GM10248 (cell line): ENCODE measurements around the gene PDE4A.
"Not testable (repeated sequence)": the region's sequence is repeated elsewhere in the genome, so short reads cannot be mapped to it uniquely, and the experiment has no call there.

Source experiments
- CTCF ChIA-PET: fragments of 300-600 bp; sonication (Branson Sonifier 250); formaldehyde crosslinking; extraction: SDS; loops from one replicate; lab custom pipeline; 2021; ENCODE audit warnings: antibody characterized with exemption; lab: Yijun Ruan, JAX
- POLR2A ChIA-PET: fragments of 350-650 bp; sonication (Branson Sonifier 250); formaldehyde crosslinking; extraction: SDS; loops from one replicate; lab custom pipeline; 2020; ENCODE audit warnings: antibody characterized with exemption; lab: Yijun Ruan, JAX
- DNase-seq: peaks from one replicate; pipeline ENCODE4 v3.0.0; 2012; ENCODE audit errors: extremely low spot score
- TF ChIP-seq, protein P1 (sequence below): IDR thresholded peaks from 2 replicates; pipeline ENCODE4 v1.5.1; 2012; ENCODE audit warnings: mild to moderate bottlenecking, low read depth; ENCODE audit errors: extremely low read depth, missing control alignments, control extremely low read depth

The PDE4A gene

DNA sequence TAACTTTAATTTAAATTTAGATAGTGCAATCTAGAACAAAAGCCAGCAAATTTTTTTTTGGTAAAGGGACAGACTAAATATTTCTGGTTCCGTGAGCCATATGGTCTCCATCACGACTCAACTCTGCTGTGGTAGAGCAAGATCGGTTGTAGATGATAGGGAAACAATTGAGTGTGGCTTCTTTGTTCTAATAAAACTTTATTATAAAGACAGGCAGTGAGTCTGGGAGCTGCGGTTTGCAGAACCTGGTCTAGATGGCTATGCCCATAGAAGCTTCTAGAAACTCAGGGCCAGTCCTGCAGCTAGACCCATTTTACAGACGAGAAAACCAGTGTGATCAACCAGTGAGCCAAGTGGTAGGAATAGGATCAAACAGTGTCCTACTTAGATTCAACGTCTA lies 28.2 kb upstream of the PDE4A start:
- no peak for DNase-seq
- TF ChIP-seq, protein P1, sequence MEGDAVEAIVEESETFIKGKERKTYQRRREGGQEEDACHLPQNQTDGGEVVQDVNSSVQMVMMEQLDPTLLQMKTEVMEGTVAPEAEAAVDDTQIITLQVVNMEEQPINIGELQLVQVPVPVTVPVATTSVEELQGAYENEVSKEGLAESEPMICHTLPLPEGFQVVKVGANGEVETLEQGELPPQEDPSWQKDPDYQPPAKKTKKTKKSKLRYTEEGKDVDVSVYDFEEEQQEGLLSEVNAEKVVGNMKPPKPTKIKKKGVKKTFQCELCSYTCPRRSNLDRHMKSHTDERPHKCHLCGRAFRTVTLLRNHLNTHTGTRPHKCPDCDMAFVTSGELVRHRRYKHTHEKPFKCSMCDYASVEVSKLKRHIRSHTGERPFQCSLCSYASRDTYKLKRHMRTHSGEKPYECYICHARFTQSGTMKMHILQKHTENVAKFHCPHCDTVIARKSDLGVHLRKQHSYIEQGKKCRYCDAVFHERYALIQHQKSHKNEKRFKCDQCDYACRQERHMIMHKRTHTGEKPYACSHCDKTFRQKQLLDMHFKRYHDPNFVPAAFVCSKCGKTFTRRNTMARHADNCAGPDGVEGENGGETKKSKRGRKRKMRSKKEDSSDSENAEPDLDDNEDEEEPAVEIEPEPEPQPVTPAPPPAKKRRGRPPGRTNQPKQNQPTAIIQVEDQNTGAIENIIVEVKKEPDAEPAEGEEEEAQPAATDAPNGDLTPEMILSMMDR = no peak
- CTCF ChIA-PET = interaction anchor here (0.6 to 29.5 kb wide), 12 partner anchors 9 to 467 kb away, joined by 3 to 979 read pairs (median 6); partner anchors contain the start of genes CDC37, ICAM1 and PDE4A
- POLR2A ChIA-PET = interaction anchor here (3.1 kb wide), 1 partner anchor 122 kb away, joined by 20 read pairs; the partner anchor contains the start of gene ICAM1

- DNase-seq = no peak
- ChIA-PET POLR2A (interaction anchor here (3.1 kb wide), 1 partner anchor 123 kb away, joined by 20 read pairs; the partner anchor contains the start of gene ICAM1), CTCF (interaction anchor here (1.1 to 29.5 kb wide), 6 partner anchors 8 to 463 kb away, joined by 3 to 979 read pairs (median 86); partner anchors contain the start of genes CDC37, ICAM1 and PDE4A)
These were observed 27.2 kb upstream of the PDE4A start for GRCh38 chr19:10393137-10393536.

GRCh38 chr19:10395003-10395402 lies 25.3 kb upstream of the PDE4A start:
- ChIA-PET CTCF (interaction anchor here (1.2 to 29.5 kb wide), 4 partner anchors 10 to 136 kb away, joined by 3 to 979 read pairs (median 82); partner anchors contain the start of gene PDE4A), POLR2A (no interaction called here)
- peak; percentile 5 for DNase-seq
- TF ChIP-seq, protein P1 = no peak

More at GRCh38 chr19:10393137-10393536, 27.2 kb upstream of the PDE4A start:
- TF ChIP-seq, protein P1 = no peak

DNA sequence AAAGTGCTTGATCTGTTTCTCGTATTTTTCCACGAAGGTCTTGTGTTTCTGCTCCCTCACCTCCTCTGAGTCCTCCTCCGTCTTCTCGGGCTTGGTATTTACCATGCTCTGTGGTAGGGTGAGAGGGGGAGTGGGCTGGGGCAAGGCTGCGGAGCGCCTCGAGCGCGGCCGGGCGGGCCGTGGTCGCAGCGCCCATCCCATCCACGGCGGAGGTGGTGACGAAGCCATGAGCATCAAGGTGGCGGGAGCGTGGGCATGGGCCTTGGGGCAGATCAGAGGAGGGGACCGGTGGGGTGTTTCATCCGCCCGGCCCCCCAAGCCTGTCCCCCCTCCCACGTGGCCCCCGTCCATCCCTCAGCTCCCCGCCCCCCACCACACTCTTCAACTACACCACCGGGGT lies 24.9 kb upstream of the PDE4A start:
- ChIA-PET POLR2A (no interaction called here), CTCF (interaction anchor here (1.2 to 29.5 kb wide), 4 partner anchors 9 to 136 kb away, joined by 3 to 979 read pairs (median 82); partner anchors contain the start of gene PDE4A)

DNA sequence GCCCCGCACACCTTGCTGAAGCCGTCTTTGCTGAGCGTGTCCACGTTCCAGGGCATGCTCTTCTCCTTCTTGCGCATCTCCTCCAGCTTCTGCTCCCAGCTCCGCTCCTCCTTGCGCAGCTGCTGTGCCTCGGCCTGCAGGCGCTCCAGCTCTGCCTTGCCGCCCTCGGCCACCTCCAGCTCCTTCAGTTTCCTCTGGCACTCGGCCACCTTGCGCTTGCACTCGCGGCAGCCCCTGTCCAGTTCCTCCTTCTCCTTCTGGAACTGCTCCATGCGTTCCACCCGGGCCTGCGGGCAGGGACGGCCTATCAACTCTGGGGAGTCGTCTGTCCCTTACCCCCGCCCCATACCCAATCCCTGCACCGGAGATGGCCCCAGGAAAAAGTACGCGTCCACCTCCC lies 24.4 kb upstream of the PDE4A start:
- CTCF ChIA-PET = interaction anchor here (1.8 to 29.5 kb wide), 3 partner anchors 9 to 137 kb away, joined by 7 to 979 read pairs (median 158); partner anchors contain the start of gene PDE4A
- TF ChIP-seq, protein P1 = no peak
- POLR2A ChIA-PET = no interaction called here
- no peak for DNase-seq

More for the DNA sequence above, 24.9 kb upstream of the PDE4A start:
- no peak for DNase-seq
- TF ChIP-seq, protein P1 = no peak

DNA sequence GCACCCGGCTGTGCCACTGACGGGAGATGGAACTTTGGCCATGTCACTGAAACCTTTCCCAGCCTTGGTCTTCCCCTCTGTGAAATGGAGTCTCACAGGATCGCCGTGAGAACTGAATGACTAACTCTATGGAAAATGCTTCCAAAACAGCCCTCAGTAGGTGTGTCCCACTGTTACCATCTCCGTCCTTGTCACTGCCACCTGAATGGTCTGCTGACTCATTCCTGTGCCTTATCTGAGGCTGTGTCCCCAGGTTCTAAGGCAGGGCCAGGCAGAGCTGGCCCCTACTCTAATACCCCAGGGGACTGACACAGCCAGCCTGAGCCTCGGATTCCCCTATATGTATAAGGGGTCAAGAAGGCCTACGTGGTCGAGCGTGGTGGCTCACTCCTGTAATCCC lies 21.5 kb upstream of the PDE4A start:
- ChIA-PET CTCF (interaction anchor here (2.4 to 29.5 kb wide), 4 partner anchors 8 to 150 kb away, joined by 6 to 979 read pairs (median 133); partner anchors contain the start of gene PDE4A), POLR2A (no interaction called here)
- no peak for DNase-seq
- TF ChIP-seq, protein P1 = no peak

DNA sequence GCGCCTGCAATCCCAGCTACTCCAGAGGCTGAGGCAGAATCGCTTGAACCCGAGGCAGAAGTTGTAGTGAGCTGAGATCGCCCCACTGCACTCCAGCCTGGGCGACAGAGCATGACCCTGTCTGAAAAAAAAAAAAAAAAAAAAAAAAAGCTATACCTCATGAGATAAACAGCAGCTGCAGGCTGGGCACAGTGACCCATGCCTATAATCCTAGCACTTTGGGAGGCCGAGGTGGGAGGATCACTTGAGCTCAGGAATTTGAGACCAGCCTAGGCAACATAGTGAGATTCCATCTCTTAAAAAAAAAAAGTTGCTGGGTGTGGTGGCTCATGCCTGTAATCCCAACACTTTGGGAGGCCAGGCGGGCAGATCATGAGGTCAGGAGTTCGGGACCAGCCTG lies 21.0 kb upstream of the PDE4A start:
- POLR2A ChIA-PET, DNase-seq: not testable (repeated sequence)
- CTCF ChIA-PET = interaction anchor here (9.5 to 29.5 kb wide), 3 partner anchors 9 to 140 kb away, joined by 108 to 979 read pairs (median 158); partner anchors contain the start of gene PDE4A
